Measurements from ENCODE around the gene ARHGAP19.
A peak's percentile ranks its signal among the peaks of the same experiment; 100 is the strongest.
"Not testable (repeated sequence)": the region's sequence is repeated elsewhere in the genome, so short reads cannot be mapped to it uniquely, and the experiment has no call there.

The ARHGAP19 gene

DNA sequence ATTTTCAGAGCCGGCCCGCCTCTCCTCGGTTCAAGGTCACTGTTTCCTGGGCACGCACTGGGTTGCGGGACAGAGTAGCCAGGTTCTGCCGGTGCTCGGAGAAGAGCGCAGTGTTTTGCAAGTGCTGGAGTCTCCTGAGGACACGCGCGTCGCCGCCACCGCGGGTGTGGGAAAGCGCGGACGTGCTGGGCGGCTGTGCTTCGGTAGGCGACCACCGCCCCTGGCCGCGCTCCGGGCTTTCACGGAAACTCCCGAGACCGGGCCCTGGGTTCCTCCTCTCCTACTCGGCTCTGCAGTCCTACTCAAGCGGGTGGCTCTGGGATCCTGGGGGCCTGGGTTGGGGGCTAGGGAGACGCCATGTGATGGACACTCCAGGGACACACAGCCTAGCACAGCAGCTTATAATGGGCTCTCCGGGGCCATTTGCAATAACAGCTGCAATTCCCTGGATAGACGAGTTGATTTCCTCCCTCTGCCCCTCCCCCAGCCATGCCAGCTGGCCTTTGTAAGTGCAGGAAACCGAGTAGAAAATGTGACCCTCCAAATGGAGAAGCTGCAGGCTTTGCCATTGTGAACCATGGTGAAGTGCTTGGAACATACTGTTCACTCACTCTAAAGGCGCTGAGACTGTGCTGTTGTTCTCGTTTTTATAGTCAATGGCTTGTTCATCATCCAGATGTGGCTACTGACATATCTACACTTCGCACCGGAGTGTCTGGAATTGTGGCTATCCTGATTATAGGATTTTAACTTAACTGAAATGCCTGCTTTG, 28.8 kb upstream of the ARHGAP19 start:
- DNase-seq: no peak

- no peak for DNase-seq
These were observed 28.1 kb upstream of the ARHGAP19 start for GRCh38 chr10:97320480-97321031.

DNA sequence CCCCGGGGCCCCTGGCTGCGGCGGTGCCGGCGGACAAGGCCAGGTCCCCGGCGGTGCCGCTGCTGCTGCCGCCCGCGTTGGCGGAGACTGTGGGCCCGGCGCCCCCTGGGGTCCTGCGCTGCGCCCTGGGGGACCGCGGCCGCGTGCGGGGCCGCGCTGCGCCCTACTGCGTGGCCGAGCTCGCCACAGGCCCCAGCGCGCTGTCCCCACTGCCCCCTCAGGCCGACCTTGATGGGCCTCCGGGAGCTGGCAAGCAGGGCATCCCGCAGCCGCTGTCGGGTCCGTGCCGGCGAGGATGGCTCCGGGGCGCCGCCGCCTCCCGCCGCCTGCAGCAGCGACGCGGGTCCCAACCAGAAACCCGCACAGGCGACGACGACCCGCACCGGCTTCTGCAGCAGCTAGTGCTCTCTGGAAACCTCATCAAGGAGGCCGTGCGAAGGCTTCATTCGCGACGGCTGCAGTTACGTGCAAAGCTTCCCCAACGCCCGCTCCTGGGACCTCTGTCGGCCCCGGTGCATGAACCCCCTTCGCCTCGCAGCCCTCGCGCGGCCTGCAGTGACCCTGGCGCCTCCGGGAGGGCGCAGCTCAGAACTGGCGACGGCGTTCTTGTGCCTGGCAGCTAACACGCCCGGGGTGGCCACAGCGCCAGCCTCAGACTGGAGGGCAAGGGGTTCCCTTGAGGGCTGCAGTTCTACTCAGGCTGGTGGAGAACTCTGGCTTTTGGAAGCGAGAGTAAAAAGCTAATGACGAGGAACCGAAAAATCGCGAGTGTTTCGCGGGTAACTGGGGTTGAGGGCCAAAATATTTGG, 27.4 kb upstream of the ARHGAP19 start:
- DNase-seq: no peak

DNA sequence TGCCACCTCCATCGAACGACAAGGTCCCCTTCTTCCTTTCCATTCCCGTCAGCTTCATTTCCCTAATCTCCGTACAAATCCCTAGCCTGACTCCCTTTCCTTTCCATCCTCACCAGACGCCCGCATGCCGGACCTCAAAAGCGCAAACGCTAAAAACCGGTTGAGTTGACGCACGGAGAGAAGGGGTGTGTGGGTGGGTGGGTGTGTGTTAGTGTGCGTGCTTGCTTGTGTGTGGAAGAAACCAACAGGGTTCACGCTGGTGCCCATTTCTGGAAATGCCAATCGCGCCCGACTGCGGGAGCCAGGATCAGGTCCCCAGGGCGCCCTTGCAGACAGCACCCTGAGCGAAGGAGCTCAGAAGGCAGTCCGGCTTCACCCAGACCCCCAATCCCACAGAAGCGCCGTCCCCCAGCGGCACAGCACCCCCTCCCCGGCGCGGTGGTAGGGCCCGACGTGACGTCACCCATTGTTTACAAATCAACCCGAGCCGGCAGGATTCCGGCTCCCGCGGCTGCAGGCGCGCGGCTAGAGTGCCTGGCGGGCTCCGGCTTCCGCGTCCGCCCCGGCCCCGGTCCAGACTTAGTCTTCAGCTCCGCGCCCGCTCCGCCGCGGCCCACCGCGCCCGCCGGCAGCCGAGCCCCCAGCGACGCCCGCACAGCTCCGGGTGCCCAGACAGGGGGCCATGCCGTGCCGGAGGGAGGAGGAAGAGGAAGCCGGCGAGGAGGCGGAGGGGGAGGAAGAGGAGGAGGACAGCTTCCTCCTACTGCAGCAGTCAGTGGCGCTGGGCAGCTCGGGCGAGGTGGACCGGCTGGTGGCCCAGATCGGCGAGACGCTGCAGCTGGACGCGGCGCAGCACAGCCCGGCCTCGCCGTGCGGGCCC, 26.6 kb upstream of the ARHGAP19 start, which contains the start of gene FRAT1:
Gene FRAT1 (plus strand): TSS at position 500 of the 880 bp plus-strand sequence. CDS start 183 bp downstream, at position 683.
- DNase-seq: peak; percentile 75

- DNase-seq: no peak
These were observed 22.2 kb upstream of the ARHGAP19 start for GRCh38 chr10:97314671-97315070.

- DNase-seq: no peak
These were observed 20.5 kb upstream of the ARHGAP19 start for GRCh38 chr10:97312897-97313296.

DNA sequence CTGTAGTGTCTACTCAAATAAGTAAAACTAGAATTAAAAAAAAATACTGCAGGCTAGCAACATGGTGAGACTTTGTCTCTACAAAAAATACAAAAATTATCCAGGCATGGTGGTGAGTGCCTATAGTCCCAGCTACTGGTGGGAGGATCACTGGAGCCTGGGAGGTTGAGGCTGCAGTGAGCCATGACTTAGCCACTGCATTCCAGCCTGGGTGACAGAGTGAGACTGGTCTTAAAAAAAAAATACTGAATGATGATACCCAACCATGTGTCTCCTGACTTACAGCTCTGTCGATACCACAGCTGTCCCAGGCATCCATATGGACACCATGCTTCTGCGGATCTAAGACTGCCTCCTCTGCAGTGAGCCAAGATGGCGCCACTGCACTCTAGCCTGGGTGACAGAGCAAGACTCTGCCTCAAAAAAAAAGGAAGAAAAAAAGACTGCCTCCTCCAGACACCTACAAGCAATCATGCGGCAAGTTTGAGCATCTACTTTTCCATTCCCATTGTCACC, 18.7 kb upstream of the ARHGAP19 start:
- no peak for DNase-seq

DNA sequence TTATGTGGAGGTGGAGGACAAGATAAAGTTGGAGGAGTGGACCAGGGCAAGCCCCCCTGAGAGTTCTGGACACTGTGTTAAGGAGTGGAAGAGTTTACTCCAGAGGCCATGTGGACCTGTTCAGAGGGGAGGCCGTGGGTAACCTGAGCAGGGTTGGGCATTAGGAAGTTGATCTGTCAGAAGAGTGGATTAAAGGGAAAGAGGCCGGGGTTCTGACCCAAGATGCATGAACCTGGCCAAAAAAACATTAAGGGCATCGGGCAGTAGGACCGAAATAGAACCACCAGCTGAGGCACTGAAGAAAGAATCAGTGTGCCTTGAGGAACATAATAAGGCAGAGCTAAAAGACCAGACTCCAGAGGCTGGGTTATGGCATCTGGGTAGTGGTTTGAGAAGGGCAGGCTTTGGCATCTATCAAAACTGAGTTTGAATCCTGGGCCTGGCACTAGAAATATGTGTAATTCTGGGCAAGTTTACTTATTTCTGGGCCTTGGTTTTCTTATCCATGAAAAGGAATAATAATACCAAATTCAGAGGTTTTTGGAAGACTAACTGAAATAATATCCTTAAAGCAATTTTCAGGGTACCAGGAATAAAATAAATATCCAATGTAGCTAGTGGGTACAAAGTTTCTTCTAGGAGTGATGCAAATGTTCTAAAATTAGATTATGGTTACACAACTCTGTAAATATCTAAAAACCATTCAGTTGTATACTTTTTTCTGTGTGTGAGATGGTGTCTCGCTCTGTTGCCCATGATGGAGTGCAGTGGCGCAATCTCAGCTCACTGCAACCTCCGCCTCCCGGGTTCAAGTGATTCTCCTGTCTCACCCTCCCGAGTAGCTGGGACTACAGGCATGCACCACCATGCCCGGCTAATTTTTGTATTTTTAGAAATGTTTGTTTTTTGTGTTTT, 15.7 kb upstream of the ARHGAP19 start:
- no peak for DNase-seq

- no peak for DNase-seq
These were observed 15.0 kb upstream of the ARHGAP19 start for GRCh38 chr10:97307441-97307840.

DNA sequence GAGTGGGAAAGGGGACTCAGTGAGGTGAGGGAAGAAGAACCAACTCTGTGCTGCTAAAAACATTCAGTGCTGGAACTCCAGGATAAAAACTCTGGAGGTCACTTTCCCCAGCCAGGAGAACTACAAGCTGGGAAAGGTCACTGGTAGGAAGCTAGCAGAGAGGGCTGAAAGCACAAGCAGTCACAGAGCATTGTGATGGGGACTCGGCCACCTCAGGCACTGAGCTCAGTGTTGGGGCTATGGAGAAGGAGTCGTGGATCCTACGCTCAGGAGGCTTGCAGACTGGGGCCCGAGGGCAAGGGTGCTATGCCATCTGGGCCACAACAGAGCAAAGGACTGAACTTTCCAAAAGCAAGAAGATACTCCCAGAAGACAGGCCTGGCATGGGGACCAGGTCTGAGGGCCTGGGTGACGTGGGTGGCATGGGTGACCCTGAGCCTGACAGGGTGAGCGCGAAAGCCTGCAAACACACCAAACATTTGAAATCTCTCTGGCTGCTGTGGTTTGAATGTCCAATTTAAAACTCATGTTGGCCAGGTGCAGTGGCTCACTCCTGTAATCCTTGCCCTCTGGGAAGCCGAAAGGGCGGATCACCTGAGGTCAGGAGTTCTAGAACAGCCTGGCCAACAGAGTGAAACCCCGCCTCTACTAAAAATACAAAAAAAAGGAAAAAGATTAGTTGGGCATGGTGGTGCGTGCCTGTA, 9.8 kb upstream of the ARHGAP19 start:
- no peak for DNase-seq

GRCh38 chr10:97300980-97301379, 8.5 kb upstream of the ARHGAP19 start:
- DNase-seq: no peak

- DNase-seq: no peak
These were observed 5.8 kb upstream of the ARHGAP19 start for GRCh38 chr10:97298223-97298571.

- DNase-seq: no peak
These were observed 5.3 kb upstream of the ARHGAP19 start for GRCh38 chr10:97297556-97298222.

- no peak for DNase-seq
These were observed 393 bp upstream of the ARHGAP19 start for GRCh38 chr10:97292862-97293198.

DNA sequence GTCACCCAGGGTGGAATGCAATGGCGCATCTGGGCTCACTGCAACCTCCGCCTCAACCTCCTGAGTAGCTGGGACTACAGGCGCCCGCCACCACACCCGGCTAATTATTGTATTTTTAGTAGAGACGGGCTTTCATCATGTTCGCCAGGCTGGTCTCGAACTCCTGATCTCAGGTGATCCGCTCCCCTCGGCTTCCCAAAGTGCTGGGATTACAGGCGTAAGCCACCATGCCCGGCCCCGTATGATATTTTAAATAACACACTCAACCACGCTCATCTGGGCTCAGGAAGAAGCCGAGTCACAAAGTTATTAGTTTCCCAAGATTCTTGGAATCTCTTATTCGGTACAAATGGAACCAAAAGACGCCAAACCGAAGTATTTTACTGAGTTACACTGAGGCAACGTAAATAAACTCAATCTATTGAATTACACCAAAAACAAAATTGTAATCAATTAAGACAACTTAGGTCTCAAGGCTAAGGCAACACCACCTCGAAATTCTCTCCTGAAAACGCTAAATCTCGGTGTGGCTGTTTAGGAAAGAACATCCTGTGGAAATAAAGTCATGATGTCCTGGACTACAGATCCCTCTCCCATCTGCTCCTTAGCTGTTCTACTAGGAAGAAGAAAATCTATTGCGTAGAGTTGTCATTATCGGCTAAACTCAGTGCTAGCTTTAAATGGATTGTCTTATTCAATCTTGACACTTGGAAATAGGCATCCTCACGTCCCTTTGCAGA, 910 bp downstream of the ARHGAP19 start:
- no peak for DNase-seq

DNA sequence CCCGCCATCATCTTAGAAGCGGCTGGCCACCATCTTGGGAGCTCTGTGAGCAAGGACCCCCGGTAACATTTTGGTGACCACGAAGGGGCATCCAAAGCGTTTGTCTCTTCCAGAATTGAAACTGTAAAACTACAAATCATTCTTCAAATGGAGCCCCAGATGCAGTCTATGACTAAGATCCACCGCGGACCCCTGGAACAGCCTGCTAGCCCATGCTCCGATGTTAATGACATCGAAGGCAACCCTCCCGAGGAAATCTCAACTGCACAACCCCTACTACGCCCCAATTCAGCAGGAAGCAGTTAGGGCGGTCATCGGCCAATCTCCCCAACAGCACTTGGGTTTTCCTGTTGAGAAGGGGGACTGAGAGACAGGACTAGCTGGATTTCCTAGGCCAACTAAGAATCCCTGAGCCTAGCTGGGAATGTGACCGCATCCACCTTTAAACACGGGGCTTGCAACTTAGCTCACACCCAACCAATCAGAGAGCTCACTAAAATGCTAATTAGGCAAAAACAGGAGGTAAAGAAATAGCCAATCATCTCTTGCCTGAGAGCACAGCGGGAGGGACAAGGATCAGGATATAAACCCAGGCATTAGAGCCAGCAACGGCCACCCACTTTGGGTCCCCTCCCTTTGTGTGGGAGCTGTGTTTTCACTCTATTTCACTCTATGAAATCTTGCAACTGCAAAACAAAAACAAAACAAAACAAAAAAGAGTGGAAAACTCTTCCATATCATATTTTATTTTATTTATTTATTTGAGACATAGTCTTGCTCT, 1.7 kb downstream of the ARHGAP19 start:
- DNase-seq: not testable (repeated sequence)

DNA sequence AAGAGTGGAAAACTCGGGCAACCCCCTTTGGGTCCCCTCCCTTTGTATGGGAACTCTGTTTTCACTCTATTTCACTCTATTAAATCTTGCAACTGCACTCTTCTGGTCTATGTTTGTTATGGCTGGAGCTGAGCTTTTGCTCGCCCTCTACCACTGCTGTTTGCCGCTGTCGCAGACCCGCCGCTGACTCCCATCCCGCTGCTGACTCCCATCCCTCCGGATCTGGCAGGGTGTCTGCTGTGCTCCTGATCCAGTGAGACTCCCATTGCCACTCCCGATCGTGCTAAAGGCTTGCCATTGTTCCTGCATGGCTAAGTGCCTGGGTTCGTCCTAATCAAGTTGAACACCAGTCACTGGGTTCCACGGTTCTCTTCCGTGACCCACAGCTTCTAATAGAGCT, 2.4 kb downstream of the ARHGAP19 start:
- DNase-seq: not testable (repeated sequence)

DNA sequence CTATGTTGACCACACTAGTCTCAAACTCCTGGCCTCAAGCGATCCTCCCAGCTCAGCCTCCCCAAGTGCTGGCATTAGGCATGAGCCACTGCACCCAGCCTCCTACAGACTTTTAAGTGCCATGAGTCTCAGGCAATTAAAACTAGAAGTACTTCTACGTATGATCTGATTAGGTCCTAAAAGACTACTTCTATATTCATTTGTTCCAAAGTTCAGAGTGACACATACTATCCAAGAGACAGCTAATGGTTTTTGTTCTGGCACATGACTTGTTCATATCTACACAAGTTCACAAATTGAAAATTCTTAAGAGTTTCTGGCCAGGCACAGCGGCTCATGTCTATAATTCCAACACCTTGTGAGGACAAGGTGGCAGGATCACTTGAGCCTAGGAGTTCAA, 11.7 kb downstream of the ARHGAP19 start:
- DNase-seq: no peak
